Thoracic aorta (tissue), 2 donors: Measurements from ENCODE around the gene TBC1D5. TPM values are rescaled to one million over a fixed set of nuclear protein-coding genes. Genes with fewer than 3 reads are reported as not detected.

Experiments
- ATAC-seq: fragments of 150-250 bp; one replicate; pipeline ENCODE4 v1.8.0; 2017; ENCODE audit warnings: low read depth; ENCODE audit not compliant: insufficient number of reproducible peaks, low FRiP score
- DNase-seq: peaks from one replicate; pipeline ENCODE4 v3.0.0-alpha.2; 2020; ENCODE audit warnings: low spot score
- H3K27ac ChIP-seq, 2 donors: fragments of 200-600 bp; sonication (generic); 1 replicate in 1 of 2; 2 replicates in 1 of 2; pipeline ENCODE4 v1.5.1; 2016; ENCODE audit warnings: mild to moderate bottlenecking in 2 of 2, moderate library complexity in 2 of 2
- H3K27me3 ChIP-seq: fragments of 200-600 bp; sonication (generic); replicated peaks from 2 replicates; pipeline ENCODE4 v1.6.0; 2016; ENCODE audit warnings: mild to moderate bottlenecking; ENCODE audit not compliant: insufficient read depth
- H3K36me3 ChIP-seq: fragments of 200-600 bp; sonication (generic); one replicate; pipeline ENCODE4 v1.5.1; 2016
- H3K4me1 ChIP-seq, 2 donors: fragments of 200-600 bp; sonication (generic); 1 replicate in 1 of 2; 2 replicates in 1 of 2; pipeline versions ENCODE4 v1.5.1 to v1.6.0; 2016; ENCODE audit warnings: low read depth in 2 of 2, mild to moderate bottlenecking in 1 of 2; ENCODE audit not compliant: control insufficient read depth in 1 of 2
- H3K4me3 ChIP-seq: fragments of 200-600 bp; sonication (generic); 2 replicates; pipeline ENCODE4 v1.5.1; 2016; ENCODE audit warnings: mild to moderate bottlenecking
- H3K9me3 ChIP-seq: fragments of 200-600 bp; sonication (generic); 2 replicates; pipeline ENCODE4 v1.5.1; 2016
- CTCF ChIP-seq: fragments of 200-600 bp; sonication (generic); IDR thresholded peaks from one replicate; pipeline ENCODE4 v1.5.1; 2019; ENCODE audit warnings: antibody characterized with exemption
- total RNA-seq, 2 donors: library from RNA; depleted of rRNA; stranded (reverse); fragments of >200 nt; gene quantifications; one replicate each; pipeline versions ENCODE4 v1.1.0 to v1.2.3, GENCODE V29; 2016

The TBC1D5 gene
- total RNA-seq, 2 donors from 2014 or later: 80.6 to 103 TPM

GRCh38 chr3:17747174-17747889 is 4.9 kb upstream of the TBC1D5 start:
- ATAC-seq (no peak), DNase-seq (no peak)
- Histone ChIP-seq H3K9me3 (no peaks in the 10 kb centered on the region), H3K36me3 (no peaks in the 10 kb centered on the region), H3K27ac (no peak overlapping the region), H3K4me3 (no peak overlapping the region), H3K27me3 (no peaks in the 10 kb centered on the region), H3K4me1 (peaks cover 5% of the 10 kb centered on the region in 2 donors)
- TF ChIP-seq CTCF: no peak

GRCh38 chr3:17745894-17746293 is 3.5 kb upstream of the TBC1D5 start:
- H3K4me1 ChIP-seq: peaks cover 7 to 10% of the 10 kb centered on the region in 2 donors
- H3K4me3 ChIP-seq: no peak overlapping the region
- H3K9me3 ChIP-seq: no peaks in the 10 kb centered on the region
- DNase-seq (no peak), ATAC-seq (no peak)
- no peaks in the 10 kb centered on the region for H3K36me3 ChIP-seq
- TF ChIP-seq CTCF: no peak
- H3K27me3 ChIP-seq: no peaks in the 10 kb centered on the region
- H3K27ac ChIP-seq: no peak overlapping the region

- Histone ChIP-seq H3K27me3 (no peaks in the 10 kb centered on the region), H3K9me3 (no peaks in the 10 kb centered on the region), H3K4me3 (no peak overlapping the region), H3K4me1 (peaks cover 13 to 15% of the 10 kb centered on the region in 2 donors), H3K27ac (no peak overlapping the region), H3K36me3 (no peaks in the 10 kb centered on the region)
- no peak for TF ChIP-seq CTCF
- ATAC-seq: no peak
- no peak for DNase-seq
These were observed 2.9 kb upstream of the TBC1D5 start for GRCh38 chr3:17745301-17745700.

GRCh38 chr3:17744693-17745092 is 2.3 kb upstream of the TBC1D5 start:
- Histone ChIP-seq H3K27me3 (no peaks in the 10 kb centered on the region), H3K4me1 (peaks cover 15 to 22% of the 10 kb centered on the region in 2 donors), H3K36me3 (no peaks in the 10 kb centered on the region), H3K4me3 (no peak overlapping the region), H3K27ac (no peak overlapping the region), H3K9me3 (no peaks in the 10 kb centered on the region)
- no peak for DNase-seq
- no peak for ATAC-seq
- no peak for TF ChIP-seq CTCF

- no peak for ATAC-seq
- DNase-seq: no peak
- Histone ChIP-seq H3K27ac (peak overlapping the region; percentile 98 to 99), H3K36me3 (no peaks in the 10 kb centered on the region), H3K9me3 (no peaks in the 10 kb centered on the region), H3K4me1 (peaks cover 20 to 32% of the 10 kb centered on the region in 2 donors), H3K27me3 (no peaks in the 10 kb centered on the region), H3K4me3 (peak overlapping the region; percentile 98)
- no peak for TF ChIP-seq CTCF
These were observed 1.2 kb upstream of the TBC1D5 start for GRCh38 chr3:17743658-17743995.
